Chondrocyte (in vitro differentiated cells): ENCODE data around the gene SLC7A8. TPM values are rescaled to one million over a fixed set of nuclear protein-coding genes. Genes with fewer than 3 reads are reported as not detected.

Experiments
- DNase-seq: peaks from one replicate; pipeline ENCODE4 v3.0.0; 2021; ENCODE audit warnings: mixed read lengths, low spot score
- H3K27ac Mint-ChIP-seq: one replicate; pipeline ENCODE4 v1.8.0; 2021; ENCODE audit warnings: mild to moderate bottlenecking, moderate library complexity, mixed read lengths; ENCODE audit not compliant: unreplicated experiment
- H3K27me3 Mint-ChIP-seq: 2 replicates; pipeline ENCODE4 v1.8.0; 2021; ENCODE audit warnings: low read depth, mixed read lengths
- H3K36me3 Mint-ChIP-seq: 2 replicates; pipeline ENCODE4 v1.8.0; 2021; ENCODE audit warnings: low read depth, mixed read lengths
- H3K4me1 Mint-ChIP-seq: 2 replicates; pipeline ENCODE4 v1.8.0; 2021; ENCODE audit warnings: low read depth, mild to moderate bottlenecking, mixed read lengths
- H3K4me3 Mint-ChIP-seq: one replicate; pipeline ENCODE4 v1.8.0; 2021; ENCODE audit warnings: mild to moderate bottlenecking, moderate library complexity, mixed read lengths; ENCODE audit not compliant: unreplicated experiment
- H3K9me3 Mint-ChIP-seq: 2 replicates; pipeline ENCODE4 v1.8.0; 2021; ENCODE audit warnings: low read depth, mixed read lengths
- total RNA-seq: library from RNA; stranded (reverse); gene quantifications from 3 replicates; pipeline ENCODE4 v1.2.1, GENCODE V29; 2021
- TF ChIP-seq, protein P1 (sequence below): fragments of 200-600 bp; sonication (generic); IDR thresholded peaks from 2 replicates; pipeline ENCODE4 v1.5.0; 2021; ENCODE audit warnings: antibody characterized with exemption, mild to moderate bottlenecking, moderate library complexity

Gene SLC7A8
- total RNA-seq, 1 donor from 2014 or later, result 0.45 TPM

DNA sequence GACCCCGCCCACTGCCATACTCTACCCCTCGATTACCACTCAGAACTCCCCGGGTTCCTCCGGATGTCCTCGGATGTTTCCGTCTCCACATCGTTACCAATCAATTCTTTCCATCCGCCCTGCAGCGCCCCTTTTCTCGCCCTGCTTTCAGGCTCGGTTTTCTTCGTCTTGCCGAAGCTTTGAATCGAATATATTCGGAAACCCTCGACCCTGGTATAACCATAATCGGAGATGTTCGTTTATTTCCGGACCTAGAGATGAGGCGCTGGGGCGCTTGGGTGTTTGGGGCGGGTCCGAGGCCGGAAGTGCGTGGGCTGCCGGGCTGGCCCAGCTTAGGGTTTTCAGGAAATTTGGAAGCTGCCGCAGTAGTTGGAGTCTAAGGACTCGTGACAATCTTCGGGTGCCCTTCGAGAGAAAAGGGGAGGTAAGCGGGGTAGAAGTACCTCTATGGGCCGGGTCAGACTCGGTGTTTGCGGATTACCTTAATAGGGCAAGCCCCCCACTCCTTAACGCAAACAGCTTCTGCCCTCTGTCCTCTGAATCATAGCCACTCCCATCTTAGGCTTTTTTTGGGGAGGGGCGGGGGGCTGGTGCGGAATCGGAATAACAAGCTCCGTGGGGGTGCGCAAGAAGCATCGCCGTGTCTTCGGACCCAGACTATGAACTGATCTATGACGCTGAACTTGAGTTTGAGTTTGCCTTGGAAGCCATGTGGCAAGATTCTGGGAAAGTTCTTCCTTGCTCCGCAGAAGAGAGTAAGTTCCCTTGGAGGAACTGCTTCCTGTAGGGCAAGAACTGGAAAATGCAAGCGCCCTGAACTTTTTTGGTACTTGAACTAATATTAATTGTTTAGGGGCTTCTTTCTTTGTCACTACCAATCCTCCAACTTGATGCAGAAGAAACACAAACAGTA, 88.0 kb downstream of the SLC7A8 start, which contains the start of gene C14orf119:
Gene C14orf119 (plus strand): TSS at position 310 of the 913 bp plus-strand sequence. CDS start 2,154 bp downstream, outside the sequence.
- TF ChIP-seq, protein P1, sequence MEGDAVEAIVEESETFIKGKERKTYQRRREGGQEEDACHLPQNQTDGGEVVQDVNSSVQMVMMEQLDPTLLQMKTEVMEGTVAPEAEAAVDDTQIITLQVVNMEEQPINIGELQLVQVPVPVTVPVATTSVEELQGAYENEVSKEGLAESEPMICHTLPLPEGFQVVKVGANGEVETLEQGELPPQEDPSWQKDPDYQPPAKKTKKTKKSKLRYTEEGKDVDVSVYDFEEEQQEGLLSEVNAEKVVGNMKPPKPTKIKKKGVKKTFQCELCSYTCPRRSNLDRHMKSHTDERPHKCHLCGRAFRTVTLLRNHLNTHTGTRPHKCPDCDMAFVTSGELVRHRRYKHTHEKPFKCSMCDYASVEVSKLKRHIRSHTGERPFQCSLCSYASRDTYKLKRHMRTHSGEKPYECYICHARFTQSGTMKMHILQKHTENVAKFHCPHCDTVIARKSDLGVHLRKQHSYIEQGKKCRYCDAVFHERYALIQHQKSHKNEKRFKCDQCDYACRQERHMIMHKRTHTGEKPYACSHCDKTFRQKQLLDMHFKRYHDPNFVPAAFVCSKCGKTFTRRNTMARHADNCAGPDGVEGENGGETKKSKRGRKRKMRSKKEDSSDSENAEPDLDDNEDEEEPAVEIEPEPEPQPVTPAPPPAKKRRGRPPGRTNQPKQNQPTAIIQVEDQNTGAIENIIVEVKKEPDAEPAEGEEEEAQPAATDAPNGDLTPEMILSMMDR, result no peak
- no peak within 1 kb of the TSS for H3K27ac Mint-ChIP-seq
- H3K9me3 Mint-ChIP-seq, result no peaks in the 10 kb centered on the region
- no peak within 1 kb of the TSS for H3K4me3 Mint-ChIP-seq
- peaks cover 36% of the 10 kb centered on the region for H3K4me1 Mint-ChIP-seq
- peak; percentile 99 for DNase-seq
- no peaks in the 10 kb centered on the region for H3K27me3 Mint-ChIP-seq
- H3K36me3 Mint-ChIP-seq, result peaks cover 14% of the 10 kb centered on the region

DNA sequence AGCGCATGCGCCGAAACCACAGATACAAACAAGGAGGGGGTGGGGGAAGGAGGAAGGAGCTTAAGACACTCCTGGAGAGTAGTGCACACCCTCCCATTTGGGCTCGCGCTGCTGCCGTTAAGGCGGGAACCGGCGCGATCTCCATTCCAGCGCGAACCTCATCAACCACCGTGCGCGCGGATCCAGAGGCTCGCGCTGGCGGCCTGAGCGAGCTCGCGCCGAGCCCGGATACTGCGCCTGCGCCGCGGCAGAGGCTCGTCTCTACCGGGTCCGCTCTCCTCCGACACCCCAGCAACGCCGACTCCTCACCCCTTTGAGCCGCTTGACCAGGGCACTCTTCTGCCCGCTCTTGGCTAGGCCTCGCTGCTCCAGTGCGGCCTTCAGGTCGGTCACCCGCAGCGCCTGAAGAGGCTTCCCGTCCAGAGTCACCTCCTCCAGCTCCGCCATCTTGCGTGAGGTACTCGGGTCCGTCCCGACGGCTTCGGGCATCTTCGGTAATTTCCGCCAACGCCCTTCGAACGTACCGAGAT, 88.7 kb downstream of the SLC7A8 start, which contains the start of gene ACIN1:
Gene ACIN1 (minus strand): TSS at position 471 of the 530 bp plus-strand sequence. CDS start 24 bp downstream, at position 447.
- H3K4me3 Mint-ChIP-seq, result no peak within 1 kb of the TSS
- peaks cover 18% of the 10 kb centered on the region for H3K36me3 Mint-ChIP-seq

DNA sequence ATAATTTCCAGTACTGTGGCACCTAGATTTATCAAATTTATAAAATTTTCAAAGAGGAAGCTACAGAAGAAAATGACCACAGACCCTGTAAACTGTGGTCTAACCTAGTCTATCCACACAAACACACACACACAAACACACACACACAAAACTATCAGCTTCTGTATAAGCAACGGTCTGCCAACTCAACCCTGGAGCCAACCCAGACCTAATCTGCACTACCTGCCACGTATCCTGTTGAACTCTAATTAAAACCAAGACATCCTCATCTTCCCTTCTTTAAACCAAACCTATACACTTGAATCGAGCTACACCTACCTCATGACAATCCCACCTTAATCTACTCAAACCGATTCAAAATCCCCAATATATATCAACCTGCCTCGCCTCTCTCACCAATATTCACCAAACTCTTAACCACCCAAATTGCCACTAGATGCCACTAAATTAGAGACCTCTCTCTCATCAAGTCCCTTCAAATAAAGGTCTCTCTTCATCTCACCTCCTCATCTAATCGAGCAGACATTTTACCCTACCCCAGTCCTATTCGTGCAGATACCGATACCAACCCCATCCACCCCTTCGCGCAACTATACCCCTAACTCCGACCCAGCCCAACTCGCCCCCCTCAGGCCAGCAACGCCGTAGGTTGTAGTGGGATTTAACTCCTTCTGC, 89.3 kb downstream of the SLC7A8 start:
- Mint-ChIP-seq H3K36me3 (peaks cover 22% of the 10 kb centered on the region), H3K27ac (no peak overlapping the region), H3K9me3 (no peaks in the 10 kb centered on the region), H3K27me3 (no peaks in the 10 kb centered on the region), H3K4me1 (peaks cover 36% of the 10 kb centered on the region), H3K4me3 (no peak overlapping the region)
- TF ChIP-seq, protein P1, result peak; percentile 58
- DNase-seq, result no peak

More for the DNA sequence above, 88.7 kb downstream of the SLC7A8 start, which contains the start of gene ACIN1:
- Mint-ChIP-seq H3K27ac (no peak within 1 kb of the TSS), H3K9me3 (no peaks in the 10 kb centered on the region), H3K4me1 (peaks cover 36% of the 10 kb centered on the region), H3K27me3 (no peaks in the 10 kb centered on the region)
- DNase-seq, result no peak
- TF ChIP-seq, protein P1, result no peak

DNA sequence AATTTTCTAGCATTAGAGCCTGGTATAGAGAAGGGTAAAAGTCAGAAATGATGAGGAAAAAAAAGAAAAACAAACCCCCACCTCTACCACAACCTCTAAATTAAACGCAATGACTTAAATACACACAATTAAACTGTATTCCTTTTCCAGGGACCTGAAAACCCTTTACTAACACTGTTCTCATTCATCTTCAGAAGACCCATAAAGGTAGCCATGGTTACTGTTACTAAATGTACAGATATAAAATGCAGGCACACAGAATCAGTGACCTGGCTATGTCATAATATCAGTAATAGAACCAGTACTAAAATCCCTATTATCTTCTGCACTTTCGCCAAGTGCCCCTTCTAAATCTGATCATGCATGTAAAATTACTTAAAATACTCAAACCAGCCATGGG, 89.9 kb downstream of the SLC7A8 start:
- no peak overlapping the region for H3K4me3 Mint-ChIP-seq
- peaks cover 36% of the 10 kb centered on the region for H3K4me1 Mint-ChIP-seq
- H3K9me3 Mint-ChIP-seq, result no peaks in the 10 kb centered on the region
- H3K36me3 Mint-ChIP-seq, result peaks cover 21% of the 10 kb centered on the region
- TF ChIP-seq, protein P1, result no peak
- H3K27me3 Mint-ChIP-seq, result no peaks in the 10 kb centered on the region
- no peak for DNase-seq
- no peak overlapping the region for H3K27ac Mint-ChIP-seq

DNA sequence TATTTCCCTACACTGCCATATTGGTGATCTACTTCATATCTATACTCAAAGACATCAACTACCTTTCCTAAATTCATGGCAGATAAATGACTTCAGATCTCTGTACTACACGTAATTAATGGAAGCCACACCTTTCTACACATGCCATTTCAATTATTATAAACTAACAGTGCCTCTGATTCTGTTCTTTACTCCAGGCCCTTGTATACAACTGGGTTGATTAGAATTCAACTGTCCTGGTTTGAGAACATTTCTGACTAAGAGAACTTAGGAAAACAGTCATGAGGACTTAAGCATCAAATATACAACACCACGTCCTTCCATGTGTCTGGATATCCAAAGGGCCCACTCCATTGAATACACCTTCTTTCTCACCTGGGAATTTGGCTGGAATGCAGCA, 90.4 kb downstream of the SLC7A8 start:
- Mint-ChIP-seq H3K27ac (no peak overlapping the region), H3K36me3 (peaks cover 21% of the 10 kb centered on the region), H3K9me3 (no peaks in the 10 kb centered on the region), H3K27me3 (no peaks in the 10 kb centered on the region), H3K4me3 (no peak overlapping the region), H3K4me1 (peaks cover 36% of the 10 kb centered on the region)
- TF ChIP-seq, protein P1, result no peak
- no peak for DNase-seq
